ENCODE results near the gene RPL7L1. TPM values are rescaled to one million over a fixed set of nuclear protein-coding genes. Genes with fewer than 3 reads are reported as not detected.

Gene RPL7L1
- total and polyA plus RNA-seq, 2 of the 13 experiments (the other 11 are each of a cell fraction or from before 2014, with no cell fraction given): 51.6 to 179 TPM

DNA sequence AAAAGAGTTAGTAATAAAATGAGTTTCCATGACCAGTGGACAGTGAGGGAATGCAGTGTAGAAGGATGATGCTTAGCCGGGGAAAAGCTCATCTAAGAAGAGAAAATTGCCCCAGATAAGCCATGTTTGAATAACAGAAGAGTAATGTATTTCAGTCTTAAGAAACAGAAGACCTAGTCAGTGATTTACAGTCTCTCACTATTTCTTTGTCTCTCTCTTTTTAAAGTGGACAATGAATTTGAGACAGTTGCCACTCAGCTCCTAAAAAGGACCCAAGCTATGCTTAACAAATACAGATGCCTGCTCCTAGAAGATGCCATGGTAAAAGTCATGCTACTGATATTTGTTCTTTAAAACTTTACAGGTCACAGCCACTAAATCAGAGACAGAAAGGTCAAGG, 19.4 kb upstream of the RPL7L1 start:
- DNase-seq (ENCODE audit: low spot score) (no peak), ATAC-seq (no peak), FAIRE-seq (no peak)
- POLR2A ChIA-PET: interaction anchor here (1.1 kb wide), 1 partner anchor 113 kb away, joined by 3 read pairs; no protein-coding TSS in a partner anchor
- WGBS (ENCODE audit: low lambda C conversion rate): 96% methylated on average over 1 of the region's 1 CpG
- Histone ChIP-seq H3K4me1 (ENCODE audit: insufficient read depth, low read length) (no peaks in the 10 kb centered on the region), H3K9me3 (ENCODE audit: low read length) (no peaks in the 10 kb centered on the region), H3K79me2 (ENCODE audit: insufficient read depth, low read length) (no peaks in the 10 kb centered on the region), H3K9ac (ENCODE audit: insufficient read depth, low read depth, low read length) (no peak overlapping the region), H4K20me1 (ENCODE audit: insufficient read depth, low read length) (no peaks in the 10 kb centered on the region), H3K27me3 (ENCODE audit: control insufficient read depth in 1 of 2, insufficient read depth in 2 of 2, low read length in 2 of 2) (no peaks in the 10 kb centered on the region), H3K36me3 (replicated peaks in 1 of 2; ENCODE audit: control insufficient read depth in 1 of 2, insufficient read depth in 2 of 2, low read length in 2 of 2) (peaks cover 29 to 68% of the 10 kb centered on the region in 2 experiments), H3K27ac (ENCODE audit: extremely low read length, insufficient read depth, low read length) (no peak overlapping the region), H2AFZ (ENCODE audit: low read length) (no peak overlapping the region), H3K4me2 (ENCODE audit: low read depth, low read length) (no peak overlapping the region), H3K4me3 (replicated peaks in 1 of 3; ENCODE audit: insufficient read depth in 1 of 3, low read depth in 2 of 3, low read length in 3 of 3) (no peak overlapping the region)
- intact Hi-C loops (cut with micrococcal nuclease; ENCODE audit: unreplicated experiment): no loop called here
- in situ Hi-C loops (cut with HindIII; ENCODE audit: extremely low pct_ligation_motif_present, low pct_unique_long_range_greater_than_20kb): no loop called here
- CTCF ChIA-PET (ENCODE audit: low intra/inter-chr PET ratio, low total read pairs): no interaction called here
- no TSS peak for BruUV-seq (replicated peaks)
- TF ChIP-seq RARG (CRISPR knock-in tag; IDR thresholded peaks at IDR 0.05; ENCODE audit: low read depth): no peak
- TF ChIP-seq, protein P1, sequence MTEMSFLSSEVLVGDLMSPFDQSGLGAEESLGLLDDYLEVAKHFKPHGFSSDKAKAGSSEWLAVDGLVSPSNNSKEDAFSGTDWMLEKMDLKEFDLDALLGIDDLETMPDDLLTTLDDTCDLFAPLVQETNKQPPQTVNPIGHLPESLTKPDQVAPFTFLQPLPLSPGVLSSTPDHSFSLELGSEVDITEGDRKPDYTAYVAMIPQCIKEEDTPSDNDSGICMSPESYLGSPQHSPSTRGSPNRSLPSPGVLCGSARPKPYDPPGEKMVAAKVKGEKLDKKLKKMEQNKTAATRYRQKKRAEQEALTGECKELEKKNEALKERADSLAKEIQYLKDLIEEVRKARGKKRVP (CRISPR knock-in tag; IDR thresholded peaks at IDR 0.05): no peak
- TF ChIP-seq IKZF1 (IDR thresholded peaks at IDR 0.05): no peak
- TF ChIP-seq, protein P2, sequence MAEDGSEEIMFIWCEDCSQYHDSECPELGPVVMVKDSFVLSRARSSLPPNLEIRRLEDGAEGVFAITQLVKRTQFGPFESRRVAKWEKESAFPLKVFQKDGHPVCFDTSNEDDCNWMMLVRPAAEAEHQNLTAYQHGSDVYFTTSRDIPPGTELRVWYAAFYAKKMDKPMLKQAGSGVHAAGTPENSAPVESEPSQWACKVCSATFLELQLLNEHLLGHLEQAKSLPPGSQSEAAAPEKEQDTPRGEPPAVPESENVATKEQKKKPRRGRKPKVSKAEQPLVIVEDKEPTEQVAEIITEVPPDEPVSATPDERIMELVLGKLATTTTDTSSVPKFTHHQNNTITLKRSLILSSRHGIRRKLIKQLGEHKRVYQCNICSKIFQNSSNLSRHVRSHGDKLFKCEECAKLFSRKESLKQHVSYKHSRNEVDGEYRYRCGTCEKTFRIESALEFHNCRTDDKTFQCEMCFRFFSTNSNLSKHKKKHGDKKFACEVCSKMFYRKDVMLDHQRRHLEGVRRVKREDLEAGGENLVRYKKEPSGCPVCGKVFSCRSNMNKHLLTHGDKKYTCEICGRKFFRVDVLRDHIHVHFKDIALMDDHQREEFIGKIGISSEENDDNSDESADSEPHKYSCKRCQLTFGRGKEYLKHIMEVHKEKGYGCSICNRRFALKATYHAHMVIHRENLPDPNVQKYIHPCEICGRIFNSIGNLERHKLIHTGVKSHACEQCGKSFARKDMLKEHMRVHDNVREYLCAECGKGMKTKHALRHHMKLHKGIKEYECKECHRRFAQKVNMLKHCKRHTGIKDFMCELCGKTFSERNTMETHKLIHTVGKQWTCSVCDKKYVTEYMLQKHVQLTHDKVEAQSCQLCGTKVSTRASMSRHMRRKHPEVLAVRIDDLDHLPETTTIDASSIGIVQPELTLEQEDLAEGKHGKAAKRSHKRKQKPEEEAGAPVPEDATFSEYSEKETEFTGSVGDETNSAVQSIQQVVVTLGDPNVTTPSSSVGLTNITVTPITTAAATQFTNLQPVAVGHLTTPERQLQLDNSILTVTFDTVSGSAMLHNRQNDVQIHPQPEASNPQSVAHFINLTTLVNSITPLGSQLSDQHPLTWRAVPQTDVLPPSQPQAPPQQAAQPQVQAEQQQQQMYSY (CRISPR knock-in tag; IDR thresholded peaks at IDR 0.05): no peak
- TF ChIP-seq, protein P3, sequence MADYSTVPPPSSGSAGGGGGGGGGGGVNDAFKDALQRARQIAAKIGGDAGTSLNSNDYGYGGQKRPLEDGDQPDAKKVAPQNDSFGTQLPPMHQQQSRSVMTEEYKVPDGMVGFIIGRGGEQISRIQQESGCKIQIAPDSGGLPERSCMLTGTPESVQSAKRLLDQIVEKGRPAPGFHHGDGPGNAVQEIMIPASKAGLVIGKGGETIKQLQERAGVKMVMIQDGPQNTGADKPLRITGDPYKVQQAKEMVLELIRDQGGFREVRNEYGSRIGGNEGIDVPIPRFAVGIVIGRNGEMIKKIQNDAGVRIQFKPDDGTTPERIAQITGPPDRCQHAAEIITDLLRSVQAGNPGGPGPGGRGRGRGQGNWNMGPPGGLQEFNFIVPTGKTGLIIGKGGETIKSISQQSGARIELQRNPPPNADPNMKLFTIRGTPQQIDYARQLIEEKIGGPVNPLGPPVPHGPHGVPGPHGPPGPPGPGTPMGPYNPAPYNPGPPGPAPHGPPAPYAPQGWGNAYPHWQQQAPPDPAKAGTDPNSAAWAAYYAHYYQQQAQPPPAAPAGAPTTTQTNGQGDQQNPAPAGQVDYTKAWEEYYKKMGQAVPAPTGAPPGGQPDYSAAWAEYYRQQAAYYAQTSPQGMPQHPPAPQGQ (CRISPR knock-in tag; IDR thresholded peaks at IDR 0.05; ENCODE audit: borderline replicate concordance): no peak
- no peak for TF ChIP-seq ZNF20 (CRISPR knock-in tag; IDR thresholded peaks at IDR 0.05)
- no peak for TF ChIP-seq CBX5 (CRISPR knock-in tag; IDR thresholded peaks at IDR 0.05; ENCODE audit: borderline replicate concordance)
- no peak for TF ChIP-seq ZNF652 (CRISPR knock-in tag; IDR thresholded peaks at IDR 0.05; ENCODE audit: borderline replicate concordance, low read depth)
- TF ChIP-seq, protein P4, sequence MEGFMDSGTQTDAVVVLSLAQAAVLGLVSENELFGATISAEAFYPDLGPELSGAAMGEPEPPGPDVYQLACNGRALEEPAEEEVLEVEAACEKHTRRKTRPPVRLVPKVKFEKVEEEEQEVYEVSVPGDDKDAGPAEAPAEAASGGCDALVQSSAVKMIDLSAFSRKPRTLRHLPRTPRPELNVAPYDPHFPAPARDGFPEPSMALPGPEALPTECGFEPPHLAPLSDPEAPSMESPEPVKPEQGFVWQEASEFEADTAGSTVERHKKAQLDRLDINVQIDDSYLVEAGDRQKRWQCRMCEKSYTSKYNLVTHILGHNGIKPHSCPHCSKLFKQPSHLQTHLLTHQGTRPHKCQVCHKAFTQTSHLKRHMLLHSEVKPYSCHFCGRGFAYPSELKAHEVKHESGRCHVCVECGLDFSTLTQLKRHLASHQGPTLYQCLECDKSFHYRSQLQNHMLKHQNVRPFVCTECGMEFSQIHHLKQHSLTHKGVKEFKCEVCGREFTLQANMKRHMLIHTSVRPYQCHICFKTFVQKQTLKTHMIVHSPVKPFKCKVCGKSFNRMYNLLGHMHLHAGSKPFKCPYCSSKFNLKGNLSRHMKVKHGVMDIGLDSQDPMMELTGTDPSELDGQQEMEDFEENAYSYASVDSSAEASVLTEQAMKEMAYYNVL (CRISPR knock-in tag; IDR thresholded peaks at IDR 0.05; ENCODE audit: borderline replicate concordance): no peak
- TF ChIP-seq, protein P5, sequence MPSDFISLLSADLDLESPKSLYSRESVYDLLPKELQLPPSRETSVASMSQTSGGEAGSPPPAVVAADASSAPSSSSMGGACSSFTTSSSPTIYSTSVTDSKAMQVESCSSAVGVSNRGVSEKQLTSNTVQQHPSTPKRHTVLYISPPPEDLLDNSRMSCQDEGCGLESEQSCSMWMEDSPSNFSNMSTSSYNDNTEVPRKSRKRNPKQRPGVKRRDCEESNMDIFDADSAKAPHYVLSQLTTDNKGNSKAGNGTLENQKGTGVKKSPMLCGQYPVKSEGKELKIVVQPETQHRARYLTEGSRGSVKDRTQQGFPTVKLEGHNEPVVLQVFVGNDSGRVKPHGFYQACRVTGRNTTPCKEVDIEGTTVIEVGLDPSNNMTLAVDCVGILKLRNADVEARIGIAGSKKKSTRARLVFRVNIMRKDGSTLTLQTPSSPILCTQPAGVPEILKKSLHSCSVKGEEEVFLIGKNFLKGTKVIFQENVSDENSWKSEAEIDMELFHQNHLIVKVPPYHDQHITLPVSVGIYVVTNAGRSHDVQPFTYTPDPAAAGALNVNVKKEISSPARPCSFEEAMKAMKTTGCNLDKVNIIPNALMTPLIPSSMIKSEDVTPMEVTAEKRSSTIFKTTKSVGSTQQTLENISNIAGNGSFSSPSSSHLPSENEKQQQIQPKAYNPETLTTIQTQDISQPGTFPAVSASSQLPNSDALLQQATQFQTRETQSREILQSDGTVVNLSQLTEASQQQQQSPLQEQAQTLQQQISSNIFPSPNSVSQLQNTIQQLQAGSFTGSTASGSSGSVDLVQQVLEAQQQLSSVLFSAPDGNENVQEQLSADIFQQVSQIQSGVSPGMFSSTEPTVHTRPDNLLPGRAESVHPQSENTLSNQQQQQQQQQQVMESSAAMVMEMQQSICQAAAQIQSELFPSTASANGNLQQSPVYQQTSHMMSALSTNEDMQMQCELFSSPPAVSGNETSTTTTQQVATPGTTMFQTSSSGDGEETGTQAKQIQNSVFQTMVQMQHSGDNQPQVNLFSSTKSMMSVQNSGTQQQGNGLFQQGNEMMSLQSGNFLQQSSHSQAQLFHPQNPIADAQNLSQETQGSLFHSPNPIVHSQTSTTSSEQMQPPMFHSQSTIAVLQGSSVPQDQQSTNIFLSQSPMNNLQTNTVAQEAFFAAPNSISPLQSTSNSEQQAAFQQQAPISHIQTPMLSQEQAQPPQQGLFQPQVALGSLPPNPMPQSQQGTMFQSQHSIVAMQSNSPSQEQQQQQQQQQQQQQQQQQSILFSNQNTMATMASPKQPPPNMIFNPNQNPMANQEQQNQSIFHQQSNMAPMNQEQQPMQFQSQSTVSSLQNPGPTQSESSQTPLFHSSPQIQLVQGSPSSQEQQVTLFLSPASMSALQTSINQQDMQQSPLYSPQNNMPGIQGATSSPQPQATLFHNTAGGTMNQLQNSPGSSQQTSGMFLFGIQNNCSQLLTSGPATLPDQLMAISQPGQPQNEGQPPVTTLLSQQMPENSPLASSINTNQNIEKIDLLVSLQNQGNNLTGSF (CRISPR knock-in tag; IDR thresholded peaks at IDR 0.05): no peak
